Astrocyte (in vitro differentiated cells and primary cell): ENCODE results near the gene PLIN5. TPM values are rescaled to one million over a fixed set of nuclear protein-coding genes. Genes with fewer than 3 reads are reported as not detected.
A peak's percentile ranks its signal among the peaks of the same experiment; 100 is the strongest.

ENCODE experiments used
- DNase-seq: peaks from one replicate; pipeline ENCODE4 v3.0.0-alpha.2; 2010; ENCODE audit warnings: low read depth
- FAIRE-seq: peaks from 2 replicates; lab custom pipeline; 2011; peaks lifted over from hg19 to GRCh38; lab: Jason Lieb, UNC
- H2AFZ ChIP-seq: 2 replicates; pipeline ENCODE4 v1.6.0; 2012; ENCODE audit warnings: low read depth, low read length, inconsistent platforms
- H3K27ac ChIP-seq: 2 replicates; pipeline ENCODE4 v1.5.1; 2011; ENCODE audit warnings: low read depth, low read length, inconsistent platforms
- H3K27me3 ChIP-seq: 2 replicates; pipeline ENCODE4 v1.6.0; 2011; ENCODE audit warnings: low read length, inconsistent platforms; ENCODE audit not compliant: insufficient read depth
- H3K36me3 ChIP-seq: 2 replicates; pipeline ENCODE4 v1.5.1; 2011; ENCODE audit warnings: low read length, inconsistent platforms; ENCODE audit not compliant: insufficient read depth
- H3K4me1 ChIP-seq: 2 replicates; pipeline ENCODE4 v1.5.1; 2011; ENCODE audit warnings: low read length, inconsistent platforms; ENCODE audit not compliant: insufficient read depth
- H3K4me2 ChIP-seq: 2 replicates; pipeline ENCODE4 v1.6.0; 2012; ENCODE audit warnings: low read length, inconsistent platforms
- H3K4me3 ChIP-seq: 2 replicates; pipeline ENCODE4 v1.5.1; 2011; ENCODE audit warnings: low read depth, mild to moderate bottlenecking, low read length, inconsistent platforms; ENCODE audit not compliant: insufficient read depth
- H3K79me2 ChIP-seq: 2 replicates; pipeline ENCODE4 v1.6.0; 2012; ENCODE audit warnings: mild to moderate bottlenecking, low read length, inconsistent platforms; ENCODE audit not compliant: insufficient read depth
- H3K9ac ChIP-seq: 2 replicates; pipeline ENCODE4 v1.6.0; 2012; ENCODE audit warnings: mild to moderate bottlenecking, low read length, inconsistent platforms
- H3K9me3 ChIP-seq: 2 replicates; pipeline ENCODE4 v1.5.1; 2012; ENCODE audit warnings: low read depth, mild to moderate bottlenecking, low read length, inconsistent platforms; ENCODE audit not compliant: insufficient read depth
- H4K20me1 ChIP-seq: 2 replicates; pipeline ENCODE4 v1.6.0; 2012; ENCODE audit warnings: low read length, inconsistent platforms; ENCODE audit not compliant: insufficient read depth
- H3K27ac Mint-ChIP-seq: one replicate; pipeline ENCODE4 v1.8.0; 2021; ENCODE audit warnings: mild to moderate bottlenecking, mixed read lengths; ENCODE audit not compliant: unreplicated experiment
- H3K27me3 Mint-ChIP-seq: one replicate; pipeline ENCODE4 v1.8.0; 2021; ENCODE audit warnings: low read depth, mixed read lengths; ENCODE audit not compliant: unreplicated experiment
- H3K36me3 Mint-ChIP-seq: one replicate; pipeline ENCODE4 v1.8.0; 2021; ENCODE audit warnings: low read depth, mixed read lengths; ENCODE audit not compliant: unreplicated experiment
- H3K4me1 Mint-ChIP-seq: one replicate; pipeline ENCODE4 v1.8.0; 2021; ENCODE audit warnings: low read depth, mixed read lengths; ENCODE audit not compliant: unreplicated experiment
- H3K4me3 Mint-ChIP-seq: one replicate; pipeline ENCODE4 v1.8.0; 2021; ENCODE audit warnings: mild to moderate bottlenecking, moderate library complexity, mixed read lengths; ENCODE audit not compliant: unreplicated experiment
- H3K9me3 Mint-ChIP-seq: one replicate; pipeline ENCODE4 v1.8.0; 2021; ENCODE audit warnings: mild to moderate bottlenecking, mixed read lengths; ENCODE audit not compliant: unreplicated experiment
- CTCF ChIP-seq: IDR thresholded peaks from 2 replicates; pipeline ENCODE4 v1.5.1; 2011; ENCODE audit warnings: low read depth, mild to moderate bottlenecking, inconsistent platforms, low read length, moderate library complexity; ENCODE audit not compliant: insufficient read depth
- EZH2 ChIP-seq: IDR thresholded peaks from 2 replicates; pipeline ENCODE4 v1.6.1; 2012; ENCODE audit warnings: mild to moderate bottlenecking, low read length, inconsistent platforms; ENCODE audit not compliant: insufficient read depth
- total RNA-seq: library from RNA; stranded (reverse); gene quantifications from 2 replicates; pipeline ENCODE4 v1.2.1, GENCODE V29; 2021

Gene PLIN5
- total RNA-seq, 1 donor from 2014 or later, result not detected

- Mint-ChIP-seq H3K4me3 (no peak overlapping the region), H3K27me3 (peaks cover 20% of the 10 kb centered on the region), H3K4me1 (no peaks in the 10 kb centered on the region), H3K9me3 (no peaks in the 10 kb centered on the region), H3K36me3 (peaks cover 2% of the 10 kb centered on the region), H3K27ac (no peak overlapping the region)
- no peak for TF ChIP-seq CTCF
- TF ChIP-seq EZH2, result no peak
- H3K9me3 ChIP-seq, result no peaks in the 10 kb centered on the region
- H3K79me2 ChIP-seq, result no peaks in the 10 kb centered on the region
- DNase-seq (no peak), FAIRE-seq (no peak)
- H4K20me1 ChIP-seq, result no peaks in the 10 kb centered on the region
- H3K4me1 ChIP-seq, result peaks cover 6% of the 10 kb centered on the region
- no peak overlapping the region for H3K4me3 ChIP-seq
- no peak overlapping the region for H3K9ac ChIP-seq
- no peaks in the 10 kb centered on the region for H3K36me3 ChIP-seq
- H3K4me2 ChIP-seq, result no peak overlapping the region
- H3K27me3 ChIP-seq, result peaks cover 44% of the 10 kb centered on the region
- no peak overlapping the region for H2AFZ ChIP-seq
- no peak overlapping the region for H3K27ac ChIP-seq
These were observed 48.2 kb upstream of the PLIN5 start for GRCh38 chr19:4582980-4583842.

GRCh38 chr19:4581666-4582553 is 46.9 kb upstream of the PLIN5 start:
- H3K27ac Mint-ChIP-seq, result peak overlapping the region; percentile 9

More at GRCh38 chr19:4581666-4582553, 46.9 kb upstream of the PLIN5 start:
- Histone ChIP-seq H3K79me2 (no peaks in the 10 kb centered on the region), H3K9me3 (no peaks in the 10 kb centered on the region), H4K20me1 (no peaks in the 10 kb centered on the region), H3K4me3 (no peak overlapping the region), H3K27me3 (peaks cover 44% of the 10 kb centered on the region), H3K4me2 (peak overlapping the region; percentile 22), H3K27ac (no peak overlapping the region), H3K36me3 (no peaks in the 10 kb centered on the region), H3K9ac (no peak overlapping the region), H3K4me1 (peaks cover 6% of the 10 kb centered on the region), H2AFZ (no peak overlapping the region)
- H3K4me1 Mint-ChIP-seq, result no peaks in the 10 kb centered on the region
- H3K36me3 Mint-ChIP-seq, result peaks cover 2% of the 10 kb centered on the region
- H3K4me3 Mint-ChIP-seq, result peak overlapping the region; percentile 75
- peak; percentile 21 for DNase-seq
- TF ChIP-seq CTCF (no peak), EZH2 (no peak)
- no peaks in the 10 kb centered on the region for H3K9me3 Mint-ChIP-seq
- H3K27me3 Mint-ChIP-seq, result peaks cover 17% of the 10 kb centered on the region
- FAIRE-seq, result no peak
